ENCODE data around the gene EFHD1. TPM values are rescaled to one million over a fixed set of nuclear protein-coding genes. Genes with fewer than 3 reads are reported as not detected.

EFHD1 gene
- total RNA-seq, 4 donors from 2014 or later = 13.3 to 23.7 (median 15.3) TPM

GRCh38 chr2:232655392-232655791, 22.0 kb downstream of the EFHD1 start:
- intact Hi-C loops (cut with DNase I) = no loop called here
- no peak for DNase-seq (ENCODE audit: extremely low spot score)
- WGBS = 86% methylated on average over 6 of the region's 6 CpGs
- H3K27me3 ChIP-seq = no peaks in the 10 kb centered on the region
- no peak overlapping the region for H3K4me3 ChIP-seq
- TF ChIP-seq POLR2AphosphoS5 (IDR thresholded peaks at IDR 0.05) (no peak), CTCF (IDR thresholded peaks at IDR 0.05) (no peak), POLR2A (IDR thresholded peaks at IDR 0.05; ENCODE audit: low read depth) (no peak), EP300 (IDR thresholded peaks at IDR 0.05) (no peak)
- no peak overlapping the region for H3K27ac ChIP-seq (replicated peaks in 1 of 4)
- no peaks in the 10 kb centered on the region for H3K36me3 ChIP-seq
- H3K9me3 ChIP-seq = no peaks in the 10 kb centered on the region
- H3K4me1 ChIP-seq = no peaks in the 10 kb centered on the region

GRCh38 chr2:232658217-232658785, 24.9 kb downstream of the EFHD1 start:
- WGBS = 72% methylated on average over 7 of the region's 7 CpGs
- no peak for TF ChIP-seq POLR2AphosphoS5 (IDR thresholded peaks at IDR 0.05)
- no peak for TF ChIP-seq POLR2A (IDR thresholded peaks at IDR 0.05; ENCODE audit: low read depth)
- TF ChIP-seq CTCF (IDR thresholded peaks at IDR 0.05) = no peak
- no peak for TF ChIP-seq EP300 (IDR thresholded peaks at IDR 0.05)
- Histone ChIP-seq H3K27me3 (no peaks in the 10 kb centered on the region), H3K4me1 (no peaks in the 10 kb centered on the region), H3K27ac (replicated peaks in 1 of 4) (no peak overlapping the region), H3K4me3 (no peak overlapping the region), H3K36me3 (peaks cover 0 to 2% (median 0%) of the 10 kb centered on the region in 4 donors), H3K9me3 (no peaks in the 10 kb centered on the region)
- no peak for DNase-seq (ENCODE audit: extremely low spot score)
- intact Hi-C loops (cut with DNase I) = no loop called here

DNA sequence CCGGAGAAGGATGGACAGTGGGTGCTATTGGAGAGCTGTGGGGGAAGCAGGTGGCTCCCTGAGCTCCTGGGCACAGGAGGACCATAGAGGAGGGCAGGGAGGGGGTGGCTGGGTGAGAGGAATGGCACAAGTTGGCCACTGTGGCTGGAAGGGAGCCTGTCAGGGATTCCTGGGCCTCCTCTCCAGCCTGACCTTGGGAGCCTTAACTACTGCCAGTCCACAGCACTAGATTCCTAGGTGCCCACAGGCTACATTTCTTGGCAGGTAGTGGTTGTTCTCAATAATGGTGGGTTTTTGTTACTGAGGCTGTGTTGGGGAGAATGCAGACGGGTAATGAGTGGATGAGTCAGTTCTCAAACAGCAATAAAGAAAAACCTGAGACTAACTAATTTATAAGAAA, 26.0 kb downstream of the EFHD1 start:
- no peak for DNase-seq (ENCODE audit: extremely low spot score)
- 86% methylated on average over 2 of the region's 2 CpGs for WGBS
- TF ChIP-seq EP300 (IDR thresholded peaks at IDR 0.05) (no peak), POLR2AphosphoS5 (IDR thresholded peaks at IDR 0.05) (no peak), POLR2A (IDR thresholded peaks at IDR 0.05; ENCODE audit: low read depth) (no peak), CTCF (IDR thresholded peaks at IDR 0.05) (no peak)
- H3K4me3 ChIP-seq = no peak overlapping the region
- H3K36me3 ChIP-seq = peaks cover 0 to 12% (median 0%) of the 10 kb centered on the region in 4 donors
- H3K9me3 ChIP-seq = no peaks in the 10 kb centered on the region
- H3K27ac ChIP-seq (replicated peaks in 1 of 4) = no peak overlapping the region
- no peaks in the 10 kb centered on the region for H3K27me3 ChIP-seq
- intact Hi-C loops (cut with DNase I) = no loop called here
- H3K4me1 ChIP-seq = no peaks in the 10 kb centered on the region

DNA sequence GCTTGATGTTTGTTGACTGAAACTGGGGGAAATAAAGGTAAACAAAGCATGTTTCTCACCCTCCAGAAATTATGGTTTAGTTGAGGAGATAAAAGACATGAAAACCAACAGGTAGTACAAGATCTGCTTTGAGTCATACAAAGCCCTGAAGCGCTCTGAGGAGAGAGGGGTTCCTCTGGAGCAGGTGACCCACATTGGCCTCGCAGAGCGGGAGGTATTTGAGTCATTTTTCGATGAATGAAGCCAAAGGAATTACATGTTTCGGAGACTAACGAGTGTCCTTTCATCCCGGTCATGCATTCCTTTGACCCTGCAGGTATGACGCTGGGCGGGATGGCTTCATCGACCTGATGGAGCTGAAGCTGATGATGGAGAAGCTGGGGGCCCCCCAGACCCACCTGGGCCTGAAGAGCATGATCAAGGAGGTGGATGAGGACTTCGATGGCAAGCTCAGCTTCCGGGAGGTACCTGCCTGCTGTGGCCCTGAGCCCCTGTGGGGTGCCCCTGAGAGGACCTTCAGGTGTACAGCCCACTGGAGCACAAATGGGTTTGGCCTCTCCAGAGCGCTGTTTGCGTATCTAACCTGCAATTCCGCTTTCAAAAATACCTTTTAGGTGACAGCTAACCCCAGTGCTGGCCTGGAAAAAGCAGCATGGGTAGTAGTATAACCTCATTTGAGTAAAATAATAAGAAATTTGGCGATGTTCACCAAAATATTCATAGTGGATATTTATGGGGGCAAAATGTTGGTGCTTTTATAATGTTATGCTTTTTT, 29.3 kb downstream of the EFHD1 start:
- no peaks in the 10 kb centered on the region for H3K27me3 ChIP-seq
- intact Hi-C loops (cut with DNase I) = no loop called here
- 88% methylated on average over 16 of the region's 16 CpGs for WGBS
- no peak overlapping the region for H3K27ac ChIP-seq (replicated peaks in 1 of 4)
- peaks cover 0 to 18% (median 0%) of the 10 kb centered on the region in 4 donors for H3K36me3 ChIP-seq
- no peak for TF ChIP-seq POLR2AphosphoS5 (IDR thresholded peaks at IDR 0.05)
- no peak for TF ChIP-seq CTCF (IDR thresholded peaks at IDR 0.05)
- no peak for TF ChIP-seq POLR2A (IDR thresholded peaks at IDR 0.05; ENCODE audit: low read depth)
- TF ChIP-seq EP300 (IDR thresholded peaks at IDR 0.05) = no peak
- peaks cover 0 to 4% (median under 1%) of the 10 kb centered on the region in 4 donors for H3K4me1 ChIP-seq
- DNase-seq (ENCODE audit: extremely low spot score) = no peak
- H3K4me3 ChIP-seq = no peak overlapping the region
- no peaks in the 10 kb centered on the region for H3K9me3 ChIP-seq

Measured in esophagus muscularis mucosa (tissue), 4 donors.